Measurements from ENCODE around the gene DAB2IP.

DAB2IP gene

DNA sequence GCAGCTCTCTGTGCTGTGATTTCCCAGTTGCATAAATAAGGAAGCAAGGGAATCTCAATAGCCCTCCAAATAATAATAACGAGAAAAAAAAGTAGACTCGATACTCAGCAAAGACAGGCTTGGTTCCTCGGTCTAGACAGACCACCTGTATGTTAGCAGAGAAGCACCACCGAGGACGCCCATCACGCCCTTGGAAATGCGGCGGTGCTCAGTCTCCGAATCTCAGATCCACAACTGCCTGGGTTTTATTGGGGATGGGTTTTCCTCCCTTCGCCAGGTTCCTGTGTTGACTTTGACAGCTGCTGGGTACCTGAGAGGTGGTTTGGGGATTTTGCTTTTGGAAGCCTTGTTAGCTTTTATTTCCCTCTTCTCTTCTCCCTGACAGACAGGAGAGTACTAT lies 7.2 kb downstream of the DAB2IP start:
- H3K4me2 ChIP-seq (ENCODE audit: low read depth, low read length, poor library complexity, severe bottlenecking): no peak overlapping the region
- no peaks in the 10 kb centered on the region for H3K27me3 ChIP-seq (ENCODE audit: low read length)
- H3K9me2 ChIP-seq (replicated peaks; ENCODE audit: insufficient read depth, low read length): no peaks in the 10 kb centered on the region
- TF ChIP-seq, protein P1, sequence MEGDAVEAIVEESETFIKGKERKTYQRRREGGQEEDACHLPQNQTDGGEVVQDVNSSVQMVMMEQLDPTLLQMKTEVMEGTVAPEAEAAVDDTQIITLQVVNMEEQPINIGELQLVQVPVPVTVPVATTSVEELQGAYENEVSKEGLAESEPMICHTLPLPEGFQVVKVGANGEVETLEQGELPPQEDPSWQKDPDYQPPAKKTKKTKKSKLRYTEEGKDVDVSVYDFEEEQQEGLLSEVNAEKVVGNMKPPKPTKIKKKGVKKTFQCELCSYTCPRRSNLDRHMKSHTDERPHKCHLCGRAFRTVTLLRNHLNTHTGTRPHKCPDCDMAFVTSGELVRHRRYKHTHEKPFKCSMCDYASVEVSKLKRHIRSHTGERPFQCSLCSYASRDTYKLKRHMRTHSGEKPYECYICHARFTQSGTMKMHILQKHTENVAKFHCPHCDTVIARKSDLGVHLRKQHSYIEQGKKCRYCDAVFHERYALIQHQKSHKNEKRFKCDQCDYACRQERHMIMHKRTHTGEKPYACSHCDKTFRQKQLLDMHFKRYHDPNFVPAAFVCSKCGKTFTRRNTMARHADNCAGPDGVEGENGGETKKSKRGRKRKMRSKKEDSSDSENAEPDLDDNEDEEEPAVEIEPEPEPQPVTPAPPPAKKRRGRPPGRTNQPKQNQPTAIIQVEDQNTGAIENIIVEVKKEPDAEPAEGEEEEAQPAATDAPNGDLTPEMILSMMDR (IDR thresholded peaks at IDR 0.05; ENCODE audit: insufficient read depth, low read length, poor library complexity, severe bottlenecking): no peak
- TF ChIP-seq EZH2phosphoT487 (conservative IDR thresholded peaks at IDR 0.05; ENCODE audit: low read length): no peak
- H3K9ac ChIP-seq (ENCODE audit: low read length): no peak overlapping the region
- no peak overlapping the region for H3K4me3 ChIP-seq (ENCODE audit: insufficient read depth, low read length, poor library complexity, severe bottlenecking)
- no peaks in the 10 kb centered on the region for H3F3A ChIP-seq (ENCODE audit: insufficient read depth)
- no peaks in the 10 kb centered on the region for H3K79me2 ChIP-seq (ENCODE audit: insufficient read depth, low read length)
- H2AFZ ChIP-seq (ENCODE audit: low read depth, low read length, severe bottlenecking): no peak overlapping the region
- H3K9me3 ChIP-seq (ENCODE audit: insufficient read depth, low read length): no peaks in the 10 kb centered on the region
- no peaks in the 10 kb centered on the region for H3K36me3 ChIP-seq (ENCODE audit: low read length)
- H4K20me1 ChIP-seq (ENCODE audit: low read depth, low read length): no peaks in the 10 kb centered on the region
- no peak overlapping the region for H3K27ac ChIP-seq (ENCODE audit: low read depth, low read length)

DNA sequence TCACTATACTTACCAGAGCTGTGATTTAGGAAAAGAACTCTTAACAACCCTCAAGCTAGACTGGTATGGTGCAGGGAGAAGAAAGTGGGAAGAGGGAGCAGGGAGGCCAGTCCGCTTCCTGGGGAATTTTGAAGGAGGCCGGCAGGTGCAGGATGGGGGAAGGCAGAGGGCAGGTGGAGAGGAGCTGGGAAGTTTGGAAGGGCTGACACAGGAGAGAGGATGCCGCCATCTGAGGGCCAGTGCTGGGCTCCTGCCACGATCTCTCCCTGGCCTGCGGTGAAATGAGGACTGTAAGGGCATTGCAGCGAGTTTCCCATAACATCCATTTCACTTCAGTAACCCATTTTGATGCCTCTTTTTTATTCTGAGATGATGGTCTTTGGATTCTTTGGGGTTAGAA lies 8.9 kb downstream of the DAB2IP start:
- Histone ChIP-seq H2AFZ (ENCODE audit: low read depth, low read length, severe bottlenecking) (no peak overlapping the region), H3K9ac (ENCODE audit: low read length) (no peak overlapping the region), H3K4me2 (ENCODE audit: low read depth, low read length, poor library complexity, severe bottlenecking) (no peak overlapping the region), H3K36me3 (ENCODE audit: low read length) (no peaks in the 10 kb centered on the region), H3K27ac (ENCODE audit: low read depth, low read length) (no peak overlapping the region), H3K27me3 (ENCODE audit: low read length) (no peaks in the 10 kb centered on the region), H3K4me3 (ENCODE audit: insufficient read depth, low read length, poor library complexity, severe bottlenecking) (no peak overlapping the region), H3K79me2 (ENCODE audit: insufficient read depth, low read length) (no peaks in the 10 kb centered on the region), H4K20me1 (ENCODE audit: low read depth, low read length) (no peaks in the 10 kb centered on the region), H3K9me2 (replicated peaks; ENCODE audit: insufficient read depth, low read length) (no peaks in the 10 kb centered on the region), H3K9me3 (ENCODE audit: insufficient read depth, low read length) (no peaks in the 10 kb centered on the region), H3F3A (ENCODE audit: insufficient read depth) (no peaks in the 10 kb centered on the region)
- no peak for TF ChIP-seq EZH2phosphoT487 (conservative IDR thresholded peaks at IDR 0.05; ENCODE audit: low read length)
- TF ChIP-seq, protein P1 (IDR thresholded peaks at IDR 0.05; ENCODE audit: insufficient read depth, low read length, poor library complexity, severe bottlenecking): no peak

- TF ChIP-seq EZH2phosphoT487 (conservative IDR thresholded peaks at IDR 0.05; ENCODE audit: low read length): no peak
- TF ChIP-seq, protein P1 (IDR thresholded peaks at IDR 0.05; ENCODE audit: insufficient read depth, low read length, poor library complexity, severe bottlenecking): no peak
- Histone ChIP-seq H3K4me3 (ENCODE audit: insufficient read depth, low read length, poor library complexity, severe bottlenecking) (no peak overlapping the region), H3K9me3 (ENCODE audit: insufficient read depth, low read length) (no peaks in the 10 kb centered on the region), H3K4me2 (ENCODE audit: low read depth, low read length, poor library complexity, severe bottlenecking) (no peak overlapping the region), H4K20me1 (ENCODE audit: low read depth, low read length) (no peaks in the 10 kb centered on the region), H3K36me3 (ENCODE audit: low read length) (no peaks in the 10 kb centered on the region), H3K79me2 (ENCODE audit: insufficient read depth, low read length) (no peaks in the 10 kb centered on the region), H3K27ac (ENCODE audit: low read depth, low read length) (no peak overlapping the region), H2AFZ (ENCODE audit: low read depth, low read length, severe bottlenecking) (no peak overlapping the region), H3F3A (ENCODE audit: insufficient read depth) (no peaks in the 10 kb centered on the region), H3K27me3 (ENCODE audit: low read length) (no peaks in the 10 kb centered on the region), H3K9ac (ENCODE audit: low read length) (no peak overlapping the region), H3K9me2 (replicated peaks; ENCODE audit: insufficient read depth, low read length) (no peaks in the 10 kb centered on the region)
Measured at GRCh38 chr9:121660876-121661275, 9.4 kb downstream of the DAB2IP start.
